Astrocyte of the cerebellum (primary cell): ENCODE data around the gene GRIN2A.

Experiments
- DNase-seq: peaks from one replicate; pipeline ENCODE4 v3.0.0-alpha.2; 2011; ENCODE audit warnings: low read depth
- H3K4me3 ChIP-seq: 2 replicates; pipeline ENCODE4 v1.5.1; 2011; ENCODE audit warnings: mild to moderate bottlenecking, low read depth, low read length, moderate library complexity
- in situ Hi-C: cut with HindIII; loops from 2 replicates; pipeline ENCODE4 v1.10.0; 2017; ENCODE audit warnings: low sequenced_read_pairs
- TF ChIP-seq, protein P1 (sequence below): IDR thresholded peaks from 2 replicates; pipeline ENCODE4 v1.5.1; 2012; ENCODE audit warnings: low read length, low read depth, moderate library complexity, mild to moderate bottlenecking; ENCODE audit errors: missing control alignments

GRIN2A gene

DNA sequence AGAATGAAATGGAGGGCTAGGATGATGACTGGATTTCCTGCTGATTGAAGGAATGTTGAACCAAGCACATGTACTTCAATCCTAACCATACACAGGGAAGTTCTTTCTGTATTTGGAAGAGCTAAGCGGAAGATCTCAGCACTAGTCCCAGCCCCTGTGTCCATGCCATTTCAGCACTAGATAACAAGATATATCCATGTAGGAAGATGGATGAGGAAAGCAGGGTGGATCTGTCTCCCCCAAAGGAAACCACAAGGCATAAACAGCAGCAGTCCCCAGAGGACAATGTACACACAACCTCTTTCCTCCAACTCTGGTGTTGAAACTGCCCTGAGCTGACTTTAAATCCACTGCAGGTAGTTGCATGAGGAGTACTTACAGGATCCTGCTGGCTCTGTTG is 75.1 kb downstream of the GRIN2A start:
- in situ Hi-C loops, result no loop called here
- TF ChIP-seq, protein P1, sequence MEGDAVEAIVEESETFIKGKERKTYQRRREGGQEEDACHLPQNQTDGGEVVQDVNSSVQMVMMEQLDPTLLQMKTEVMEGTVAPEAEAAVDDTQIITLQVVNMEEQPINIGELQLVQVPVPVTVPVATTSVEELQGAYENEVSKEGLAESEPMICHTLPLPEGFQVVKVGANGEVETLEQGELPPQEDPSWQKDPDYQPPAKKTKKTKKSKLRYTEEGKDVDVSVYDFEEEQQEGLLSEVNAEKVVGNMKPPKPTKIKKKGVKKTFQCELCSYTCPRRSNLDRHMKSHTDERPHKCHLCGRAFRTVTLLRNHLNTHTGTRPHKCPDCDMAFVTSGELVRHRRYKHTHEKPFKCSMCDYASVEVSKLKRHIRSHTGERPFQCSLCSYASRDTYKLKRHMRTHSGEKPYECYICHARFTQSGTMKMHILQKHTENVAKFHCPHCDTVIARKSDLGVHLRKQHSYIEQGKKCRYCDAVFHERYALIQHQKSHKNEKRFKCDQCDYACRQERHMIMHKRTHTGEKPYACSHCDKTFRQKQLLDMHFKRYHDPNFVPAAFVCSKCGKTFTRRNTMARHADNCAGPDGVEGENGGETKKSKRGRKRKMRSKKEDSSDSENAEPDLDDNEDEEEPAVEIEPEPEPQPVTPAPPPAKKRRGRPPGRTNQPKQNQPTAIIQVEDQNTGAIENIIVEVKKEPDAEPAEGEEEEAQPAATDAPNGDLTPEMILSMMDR, result no peak

GRCh38 chr16:10103700-10104099 is 78.5 kb downstream of the GRIN2A start:
- no peak overlapping the region for H3K4me3 ChIP-seq
- DNase-seq, result no peak
- TF ChIP-seq, protein P1, result no peak
- in situ Hi-C loops, result no loop called here

More for the DNA sequence above, 75.1 kb downstream of the GRIN2A start:
- no peak for DNase-seq
- H3K4me3 ChIP-seq, result no peak overlapping the region

GRCh38 chr16:10103118-10103517 is 79.1 kb downstream of the GRIN2A start:
- H3K4me3 ChIP-seq, result no peak overlapping the region
- no peak for DNase-seq
- in situ Hi-C loops, result no loop called here
- TF ChIP-seq, protein P1, result no peak

- TF ChIP-seq, protein P1, result no peak
- H3K4me3 ChIP-seq, result no peak overlapping the region
- in situ Hi-C loops, result no loop called here
- no peak for DNase-seq
Measured at GRCh38 chr16:10100829-10101228, 81.4 kb downstream of the GRIN2A start.

- TF ChIP-seq, protein P1, result no peak
- no peak for DNase-seq
- no peak overlapping the region for H3K4me3 ChIP-seq
- in situ Hi-C loops, result no loop called here
Measured at GRCh38 chr16:10098991-10099390, 83.2 kb downstream of the GRIN2A start.

GRCh38 chr16:10097271-10097670 is 85.0 kb downstream of the GRIN2A start:
- TF ChIP-seq, protein P1, result no peak
- DNase-seq, result no peak
- in situ Hi-C loops, result no loop called here

GRCh38 chr16:10093576-10093975 is 88.7 kb downstream of the GRIN2A start:
- in situ Hi-C loops, result no loop called here
- TF ChIP-seq, protein P1, result no peak

More at GRCh38 chr16:10097271-10097670, 85.0 kb downstream of the GRIN2A start:
- H3K4me3 ChIP-seq, result no peak overlapping the region

More at GRCh38 chr16:10093576-10093975, 88.7 kb downstream of the GRIN2A start:
- H3K4me3 ChIP-seq, result no peak overlapping the region
- no peak for DNase-seq
